ENCODE results near the gene PC.

The PC gene

DNA sequence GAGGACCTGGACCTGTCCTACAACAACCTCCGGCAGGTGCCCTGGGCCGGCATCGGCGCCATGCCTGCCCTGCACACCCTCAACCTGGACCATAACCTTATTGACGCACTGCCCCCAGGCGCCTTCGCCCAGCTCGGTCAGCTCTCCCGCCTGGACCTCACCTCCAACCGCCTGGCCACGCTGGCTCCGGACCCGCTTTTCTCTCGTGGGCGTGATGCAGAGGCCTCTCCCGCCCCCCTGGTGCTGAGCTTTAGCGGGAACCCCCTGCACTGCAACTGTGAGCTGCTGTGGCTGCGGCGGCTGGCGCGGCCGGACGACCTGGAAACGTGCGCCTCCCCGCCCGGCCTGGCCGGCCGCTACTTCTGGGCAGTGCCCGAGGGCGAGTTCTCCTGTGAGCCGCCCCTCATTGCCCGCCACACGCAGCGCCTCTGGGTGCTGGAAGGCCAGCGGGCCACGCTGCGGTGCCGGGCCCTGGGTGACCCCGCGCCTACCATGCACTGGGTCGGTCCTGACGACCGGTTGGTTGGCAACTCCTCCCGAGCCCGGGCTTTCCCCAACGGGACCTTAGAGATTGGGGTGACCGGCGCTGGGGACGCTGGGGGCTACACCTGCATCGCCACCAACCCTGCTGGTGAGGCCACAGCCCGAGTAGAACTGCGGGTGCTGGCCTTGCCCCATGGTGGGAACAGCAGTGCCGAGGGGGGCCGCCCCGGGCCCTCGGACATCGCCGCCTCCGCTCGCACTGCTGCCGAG is 99.8 kb downstream of the PC start:
- TF ChIP-seq, protein P1, sequence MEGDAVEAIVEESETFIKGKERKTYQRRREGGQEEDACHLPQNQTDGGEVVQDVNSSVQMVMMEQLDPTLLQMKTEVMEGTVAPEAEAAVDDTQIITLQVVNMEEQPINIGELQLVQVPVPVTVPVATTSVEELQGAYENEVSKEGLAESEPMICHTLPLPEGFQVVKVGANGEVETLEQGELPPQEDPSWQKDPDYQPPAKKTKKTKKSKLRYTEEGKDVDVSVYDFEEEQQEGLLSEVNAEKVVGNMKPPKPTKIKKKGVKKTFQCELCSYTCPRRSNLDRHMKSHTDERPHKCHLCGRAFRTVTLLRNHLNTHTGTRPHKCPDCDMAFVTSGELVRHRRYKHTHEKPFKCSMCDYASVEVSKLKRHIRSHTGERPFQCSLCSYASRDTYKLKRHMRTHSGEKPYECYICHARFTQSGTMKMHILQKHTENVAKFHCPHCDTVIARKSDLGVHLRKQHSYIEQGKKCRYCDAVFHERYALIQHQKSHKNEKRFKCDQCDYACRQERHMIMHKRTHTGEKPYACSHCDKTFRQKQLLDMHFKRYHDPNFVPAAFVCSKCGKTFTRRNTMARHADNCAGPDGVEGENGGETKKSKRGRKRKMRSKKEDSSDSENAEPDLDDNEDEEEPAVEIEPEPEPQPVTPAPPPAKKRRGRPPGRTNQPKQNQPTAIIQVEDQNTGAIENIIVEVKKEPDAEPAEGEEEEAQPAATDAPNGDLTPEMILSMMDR (conservative IDR thresholded peaks at IDR 0.05) = no peak
- H3K27ac ChIP-seq = peak overlapping the region; percentile 96

DNA sequence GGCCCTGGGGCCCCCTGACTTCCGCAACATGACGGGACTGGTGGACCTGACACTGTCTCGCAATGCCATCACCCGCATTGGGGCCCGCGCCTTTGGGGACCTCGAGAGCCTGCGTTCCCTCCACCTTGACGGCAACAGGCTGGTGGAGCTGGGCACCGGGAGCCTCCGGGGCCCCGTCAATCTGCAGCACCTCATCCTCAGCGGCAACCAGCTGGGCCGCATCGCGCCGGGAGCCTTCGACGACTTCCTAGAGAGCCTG is 100.3 kb downstream of the PC start:
- TF ChIP-seq, protein P1 (conservative IDR thresholded peaks at IDR 0.05) = no peak
- peak overlapping the region; percentile 96 for H3K27ac ChIP-seq

DNA sequence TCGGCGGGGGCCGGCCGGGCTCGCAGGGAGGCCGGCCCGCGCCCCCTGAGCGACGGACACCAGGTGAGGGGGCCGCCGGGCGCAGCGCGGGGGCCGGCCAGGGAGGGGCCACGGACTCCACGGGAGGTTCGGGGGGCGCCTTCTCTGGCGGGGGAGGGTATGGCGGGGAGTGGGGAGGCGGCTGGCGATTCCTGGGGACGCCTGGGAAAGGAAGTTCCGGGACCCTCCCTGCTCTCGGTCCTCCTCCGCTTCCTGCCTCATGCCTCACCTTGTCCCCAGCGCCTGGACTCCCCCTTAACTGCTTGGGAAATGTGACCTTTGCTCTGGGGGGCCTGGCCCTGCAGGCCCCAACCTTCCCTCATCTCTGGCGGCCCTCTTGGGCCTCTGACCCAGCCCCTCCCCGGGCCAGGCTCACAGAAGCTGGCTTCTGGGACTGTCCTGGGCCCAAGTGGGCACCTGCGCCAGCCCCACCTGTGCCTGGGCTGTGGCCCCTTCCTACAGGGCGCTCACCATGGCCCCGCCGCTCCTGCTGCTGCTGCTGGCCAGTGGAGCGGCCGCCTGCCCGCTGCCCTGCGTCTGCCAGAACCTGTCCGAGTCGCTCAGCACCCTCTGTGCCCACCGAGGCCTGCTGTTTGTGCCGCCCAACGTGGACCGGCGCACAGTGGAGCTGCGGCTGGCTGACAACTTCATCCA is 100.8 kb downstream of the PC start:
- TF ChIP-seq, protein P1 (conservative IDR thresholded peaks at IDR 0.05) = no peak
- peak overlapping the region; percentile 96 for H3K27ac ChIP-seq

DNA sequence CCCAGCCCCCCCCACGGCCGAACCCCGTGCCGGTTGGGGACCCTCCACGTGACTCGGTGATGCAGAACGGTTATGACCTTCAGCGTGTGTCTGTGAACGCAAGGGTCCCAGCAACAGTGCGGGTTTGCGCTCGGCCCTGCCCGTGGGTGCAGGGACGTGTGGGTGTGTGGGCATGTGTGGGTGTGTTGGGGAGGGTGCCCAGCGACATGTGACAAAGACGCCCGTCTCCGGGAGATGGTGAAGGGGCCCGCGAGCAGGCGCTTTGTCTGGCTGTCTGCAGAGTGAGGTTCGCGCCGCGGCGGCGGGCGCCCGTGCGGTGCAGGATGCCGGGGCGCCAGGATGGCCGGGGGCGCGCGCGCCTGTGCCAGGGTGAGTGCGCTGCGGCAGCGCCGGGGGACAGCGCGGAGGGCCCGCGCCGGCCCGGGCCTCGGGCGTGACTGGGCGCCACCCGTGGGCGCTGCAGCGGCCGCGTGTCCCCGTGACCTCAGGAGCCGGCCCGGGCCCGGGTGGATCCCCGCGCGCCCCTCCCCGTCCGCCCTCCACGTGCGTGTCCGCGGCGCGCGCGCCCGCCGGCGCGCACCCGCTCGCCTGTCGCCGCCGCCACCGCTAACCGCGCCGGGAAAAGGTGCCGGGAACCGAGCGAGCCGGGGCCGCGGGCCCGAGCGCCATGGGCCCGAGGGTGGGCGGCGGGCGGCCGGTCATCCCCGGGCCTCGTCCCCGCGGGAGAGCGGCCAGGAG is 101.5 kb downstream of the PC start, which contains the start of gene LRFN4:
LRFN4 (plus strand) TSS at position 569 of the 738 bp plus-strand sequence. CDS start 681 bp downstream, outside the sequence.
- H3K27ac ChIP-seq = peak within 1 kb of the TSS; percentile 96
- TF ChIP-seq, protein P1 (conservative IDR thresholded peaks at IDR 0.05) = no peak; the same call in 1 of the 2 replicates

DNA sequence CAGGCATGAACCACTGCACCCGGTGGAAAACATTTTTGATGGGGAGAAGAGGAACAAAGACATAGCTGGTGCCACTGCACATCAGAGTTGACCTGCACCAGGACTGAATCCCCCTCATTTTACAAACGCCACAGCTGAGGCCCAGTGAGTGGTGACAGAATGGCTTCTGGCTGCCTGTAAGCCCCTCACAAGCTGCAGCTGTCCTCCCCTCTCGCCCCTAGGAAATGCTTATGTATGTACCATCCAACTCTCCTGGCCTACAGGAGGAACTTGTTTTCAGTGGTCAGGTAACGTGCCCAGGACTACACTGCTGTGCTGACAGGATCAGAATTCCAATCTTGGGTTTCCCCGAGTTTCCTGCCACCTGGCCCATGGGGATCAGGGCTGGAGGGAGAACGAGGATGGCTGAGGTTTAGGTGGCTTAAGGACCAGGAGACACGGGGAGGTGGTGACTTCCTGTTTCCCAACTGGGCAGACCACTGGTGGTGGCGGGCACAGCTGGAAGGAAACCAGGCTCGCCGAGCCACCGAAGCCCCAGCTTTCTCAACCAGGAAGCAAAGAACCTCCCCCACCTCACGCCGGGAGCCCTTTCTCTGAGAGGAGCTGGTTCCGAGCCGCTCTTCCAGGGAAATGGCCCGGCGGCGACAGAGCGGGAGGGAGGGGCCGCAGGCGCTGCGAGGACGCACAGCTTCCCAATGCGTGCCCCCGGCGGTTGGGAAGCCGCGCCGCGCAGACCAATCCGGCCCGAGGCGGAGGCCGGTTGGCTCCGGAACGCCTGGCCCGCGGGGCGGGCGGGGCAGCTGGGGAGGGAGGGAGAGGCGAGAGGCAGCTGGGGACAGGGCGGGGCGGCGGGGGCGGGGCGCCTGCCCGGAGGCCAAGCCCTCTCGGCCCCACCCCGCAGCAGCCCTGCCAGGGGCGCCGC is 102.3 kb downstream of the PC start:
- TF ChIP-seq, protein P1 (conservative IDR thresholded peaks at IDR 0.05) = no peak
- H3K27ac ChIP-seq = peak overlapping the region; percentile 96

DNA sequence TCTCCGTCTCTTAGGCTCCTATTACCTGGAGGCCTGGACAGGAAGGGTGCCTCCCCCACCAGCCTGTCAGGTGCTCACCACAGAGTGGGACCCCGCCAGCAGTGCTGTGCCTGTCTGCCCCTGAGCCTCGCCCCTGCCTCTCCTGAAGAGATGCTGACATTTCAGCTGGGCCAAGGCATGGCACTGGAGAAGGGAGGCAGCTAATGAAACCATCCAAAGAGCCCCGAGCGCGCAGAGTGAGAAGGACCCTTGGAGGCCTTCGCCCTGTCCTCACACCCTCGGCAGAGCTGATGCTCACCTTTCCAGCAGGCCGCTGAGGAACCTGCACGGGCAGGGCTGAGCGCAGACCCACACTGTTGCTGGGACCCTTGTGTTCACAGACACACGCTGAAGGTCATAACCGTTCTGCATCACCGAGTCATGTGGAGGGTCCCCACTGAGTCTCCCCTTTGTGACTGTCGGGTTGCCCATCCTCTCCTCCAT is 103.4 kb downstream of the PC start:
- TF ChIP-seq, protein P1 (conservative IDR thresholded peaks at IDR 0.05) = no peak
- peak overlapping the region; percentile 96 for H3K27ac ChIP-seq

Data from VCaP (cell line).